GM23338 (cell line): ENCODE measurements around the gene HSP90AB1. TPM values are rescaled to one million over a fixed set of nuclear protein-coding genes. Genes with fewer than 3 reads are reported as not detected.

Experiments used
- ATAC-seq: fragments of 200-7000 bp; cut with Tn5 transposase; 3 replicates; pipeline ENCODE4 v1.9.1; 2020
- DNase-seq: peaks from one replicate; pipeline ENCODE4 v3.0.0-alpha.2; 2015; ENCODE audit warnings: low spot score
- H2AFZ ChIP-seq: fragments of 200-600 bp; sonication (generic); 2 replicates; pipeline ENCODE4 v1.8.0; 2016; ENCODE audit warnings: antibody characterized with exemption, mild to moderate bottlenecking, moderate library complexity
- H3F3A ChIP-seq: fragments of 200-600 bp; sonication (generic); replicated peaks from 2 replicates; pipeline ENCODE4 v1.8.0; 2017; ENCODE audit warnings: antibody characterized with exemption, mixed run types, low read depth
- H3K27ac ChIP-seq: fragments of 200-600 bp; sonication (generic); 2 replicates; pipeline ENCODE4 v1.6.1; 2016; ENCODE audit warnings: low read depth
- H3K27me3 ChIP-seq: fragments of 200-600 bp; sonication (generic); 2 replicates; pipeline ENCODE4 v1.8.0; 2016; ENCODE audit warnings: mild to moderate bottlenecking, mixed run types, moderate library complexity; ENCODE audit not compliant: insufficient read depth
- H3K36me3 ChIP-seq: fragments of 200-600 bp; sonication (generic); 2 replicates; pipeline ENCODE4 v1.8.0; 2016; ENCODE audit warnings: mild to moderate bottlenecking; ENCODE audit not compliant: insufficient read depth
- H3K4me1 ChIP-seq: fragments of 200-600 bp; sonication (generic); 2 replicates; pipeline ENCODE4 v1.8.0; 2016; ENCODE audit warnings: mild to moderate bottlenecking, moderate library complexity; ENCODE audit not compliant: insufficient read depth
- H3K4me2 ChIP-seq: fragments of 200-600 bp; sonication (generic); 2 replicates; pipeline ENCODE4 v1.7.1; 2017; ENCODE audit warnings: mixed run types
- H3K4me3 ChIP-seq: fragments of 200-600 bp; sonication (generic); 2 replicates; pipeline ENCODE4 v1.6.1; 2016; ENCODE audit warnings: mixed run types
- H3K79me2 ChIP-seq: fragments of 200-600 bp; sonication (generic); replicated peaks from 2 replicates; pipeline ENCODE4 v1.8.0; 2017; ENCODE audit warnings: mild to moderate bottlenecking; ENCODE audit not compliant: insufficient read depth
- H3K9me2 ChIP-seq: fragments of 200-600 bp; sonication (generic); 2 replicates; pipeline ENCODE4 v1.8.0; 2017; ENCODE audit not compliant: insufficient read depth
- H4K20me1 ChIP-seq: fragments of 200-600 bp; sonication (generic); replicated peaks from 2 replicates; pipeline ENCODE4 v1.8.0; 2017; ENCODE audit warnings: mild to moderate bottlenecking; ENCODE audit not compliant: insufficient read depth
- H3K27ac Mint-ChIP-seq: 2 replicates; pipeline ENCODE4 v1.8.0; 2020; ENCODE audit warnings: inconsistent platforms, mild to moderate bottlenecking, moderate library complexity, mixed read lengths
- H3K27me3 Mint-ChIP-seq: 3 replicates; pipeline ENCODE4 v1.8.0; 2022; ENCODE audit warnings: low read depth, mild to moderate bottlenecking, moderate library complexity, mixed read lengths, inconsistent platforms; ENCODE audit not compliant: insufficient read depth, poor library complexity
- H3K36me3 Mint-ChIP-seq: 3 replicates; pipeline ENCODE4 v1.8.0; 2021; ENCODE audit warnings: low read depth, mild to moderate bottlenecking, inconsistent platforms, moderate library complexity, mixed read lengths
- H3K4me1 Mint-ChIP-seq: 3 replicates; pipeline ENCODE4 v1.8.0; 2020; ENCODE audit warnings: mild to moderate bottlenecking, inconsistent platforms, mixed read lengths
- H3K4me3 Mint-ChIP-seq: 3 replicates; pipeline ENCODE4 v1.8.0; 2021; ENCODE audit warnings: moderate library complexity, mild to moderate bottlenecking, inconsistent platforms, mixed read lengths
- H3K9me3 Mint-ChIP-seq: 3 replicates; pipeline ENCODE4 v1.8.0; 2020; ENCODE audit warnings: moderate library complexity, mild to moderate bottlenecking, inconsistent platforms, mixed read lengths
- CREB1 ChIP-seq: fragments of 250-450 bp; sonication (Bioruptor Pico); IDR thresholded peaks from 2 replicates; pipeline ENCODE4 v1.5.0; 2020; ENCODE audit warnings: low read depth, mild to moderate bottlenecking, moderate library complexity
- CTCF ChIP-seq, 2 experiments: fragments of 200-600 bp in 1 of 2; sonication (generic) in 1 of 2; conservative IDR thresholded peaks; 2 replicates each; pipeline versions ENCODE4 v1.5.1 to v1.6.1; 2016 to 2017; ENCODE audit warnings: antibody characterized with exemption in 2 of 2, low read depth in 2 of 2, mild to moderate bottlenecking in 2 of 2, moderate library complexity in 1 of 2
- ETS1 ChIP-seq: IDR thresholded peaks from 2 replicates; pipeline ENCODE4 v1.6.1; 2016; ENCODE audit warnings: antibody characterized with exemption
- EZH2 ChIP-seq: fragments of 200-600 bp; sonication (generic); IDR thresholded peaks from one replicate; pipeline ENCODE4 v1.8.0; 2017; ENCODE audit warnings: antibody characterized with exemption, mild to moderate bottlenecking, low read depth; ENCODE audit not compliant: unreplicated experiment
- EZH2phosphoT487 ChIP-seq: fragments of 200-600 bp; sonication (generic); IDR thresholded peaks from one replicate; pipeline ENCODE4 v1.8.1; 2018; ENCODE audit warnings: antibody characterized with exemption; ENCODE audit not compliant: unreplicated experiment
- JUNB ChIP-seq: IDR thresholded peaks from one replicate; pipeline ENCODE4 v1.6.1; 2016; ENCODE audit warnings: antibody characterized with exemption; ENCODE audit not compliant: unreplicated experiment
- NANOG ChIP-seq: IDR thresholded peaks from 2 replicates; pipeline ENCODE4 v1.6.1; 2016; ENCODE audit warnings: antibody characterized with exemption, borderline replicate concordance
- POLR2AphosphoS5 ChIP-seq: IDR thresholded peaks from 2 replicates; pipeline ENCODE4 v1.6.1; 2016; ENCODE audit warnings: antibody characterized with exemption, low read depth
- REST ChIP-seq: IDR thresholded peaks from one replicate; pipeline ENCODE4 v1.6.1; 2018; ENCODE audit warnings: antibody characterized with exemption; ENCODE audit not compliant: unreplicated experiment
- STAT1 ChIP-seq: IDR thresholded peaks from one replicate; pipeline ENCODE4 v1.6.1; 2016; ENCODE audit warnings: antibody characterized with exemption; ENCODE audit not compliant: unreplicated experiment
- ZNF114 ChIP-seq: fragments of 250-450 bp; sonication (Bioruptor Pico); IDR thresholded peaks from 2 replicates; pipeline ENCODE4 v1.5.0; 2020; ENCODE audit warnings: mild to moderate bottlenecking, moderate library complexity
- ZNF331 ChIP-seq: fragments of 250-450 bp; sonication (Bioruptor Pico); IDR thresholded peaks from 2 replicates; pipeline ENCODE4 v1.5.0; 2020; ENCODE audit warnings: low read depth, mild to moderate bottlenecking, moderate library complexity
- ZNF462 ChIP-seq: fragments of 250-450 bp; sonication (Bioruptor Pico); IDR thresholded peaks from 2 replicates; pipeline ENCODE4 v1.5.0; 2020; ENCODE audit warnings: mild to moderate bottlenecking, moderate library complexity
- polyA plus RNA-seq: library from polyadenylated mRNA; unstranded; fragments of >200 nt; fragmentation: Nextera tagmentation; extraction: Ambion mirVana; gene quantifications from 2 replicates; pipeline ENCODE4 v1.2.1, GENCODE V29; 2016
- total RNA-seq: library from RNA; depleted of rRNA; stranded (reverse); fragments of >200 nt; shearing (Covaris generic); gene quantifications from 2 replicates; pipeline ENCODE4 v1.2.3, GENCODE V29; 2014

Gene HSP90AB1
- total and polyA plus RNA-seq, 2 experiments from 2014 or later = 1,425 to 2,361 TPM

- Histone ChIP-seq H3K27me3 (peaks cover 43% of the 10 kb centered on the region), H3K4me2 (no peak overlapping the region), H3F3A (0 out of 2 replicates have a peak, but pooled peaks cover 22% of the 10 kb centered on the region), H3K36me3 (no peaks in the 10 kb centered on the region), H3K79me2 (no peaks in the 10 kb centered on the region), H2AFZ (no peak overlapping the region), H3K9me2 (no peaks in the 10 kb centered on the region), H3K27ac (no peak overlapping the region), H4K20me1 (no peaks in the 10 kb centered on the region), H3K4me1 (peaks cover 14% of the 10 kb centered on the region), H3K4me3 (no peak overlapping the region)
- TF ChIP-seq POLR2AphosphoS5 (no peak), ZNF462 (no peak), CREB1 (CRISPR knock-in tag) (no peak), ZNF114 (no peak), EZH2phosphoT487 (no peak), EZH2 (no peak), ZNF331 (CRISPR knock-in tag) (no peak), ETS1 (no peak), REST (no peak), CTCF (conservative IDR thresholded peaks at IDR 0.05; ENCODE audit: low read depth in 2 of 2) (no peak), JUNB (no peak), STAT1 (no peak), NANOG (no peak)
- H3K4me3 Mint-ChIP-seq = peak overlapping the region; percentile 3; the same call in 1 of the 3 replicates
- ATAC-seq = no peak
- peaks cover 42% of the 10 kb centered on the region for H3K27me3 Mint-ChIP-seq
- H3K27ac Mint-ChIP-seq = no peak overlapping the region
- peaks cover 6% of the 10 kb centered on the region; the same call in 2 of the 3 replicates for H3K36me3 Mint-ChIP-seq
- H3K9me3 Mint-ChIP-seq = no peaks in the 10 kb centered on the region
- DNase-seq = no peak
- peaks cover 41% of the 10 kb centered on the region for H3K4me1 Mint-ChIP-seq
Measured at GRCh38 chr6:44272529-44272928, 25.6 kb downstream of the HSP90AB1 start.
